ENCODE data around the gene HMOX2.

DNA sequence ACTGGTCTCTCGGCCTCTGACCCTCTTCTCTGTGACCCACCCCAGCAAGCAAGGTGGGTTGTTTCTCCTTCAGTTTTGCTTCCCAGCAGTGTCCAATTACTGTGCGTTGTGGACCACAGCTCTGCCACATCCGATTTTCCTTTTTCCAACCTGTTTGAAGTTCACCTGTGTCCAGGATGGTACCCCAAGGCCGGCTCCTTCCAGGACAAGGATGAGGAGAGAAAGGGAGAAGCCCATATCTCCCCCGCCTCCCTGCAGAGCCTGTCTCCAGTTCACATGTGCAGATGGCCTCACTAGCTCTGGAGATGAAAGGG lies 15.3 kb upstream of the HMOX2 start:
- TF ChIP-seq, protein P1, sequence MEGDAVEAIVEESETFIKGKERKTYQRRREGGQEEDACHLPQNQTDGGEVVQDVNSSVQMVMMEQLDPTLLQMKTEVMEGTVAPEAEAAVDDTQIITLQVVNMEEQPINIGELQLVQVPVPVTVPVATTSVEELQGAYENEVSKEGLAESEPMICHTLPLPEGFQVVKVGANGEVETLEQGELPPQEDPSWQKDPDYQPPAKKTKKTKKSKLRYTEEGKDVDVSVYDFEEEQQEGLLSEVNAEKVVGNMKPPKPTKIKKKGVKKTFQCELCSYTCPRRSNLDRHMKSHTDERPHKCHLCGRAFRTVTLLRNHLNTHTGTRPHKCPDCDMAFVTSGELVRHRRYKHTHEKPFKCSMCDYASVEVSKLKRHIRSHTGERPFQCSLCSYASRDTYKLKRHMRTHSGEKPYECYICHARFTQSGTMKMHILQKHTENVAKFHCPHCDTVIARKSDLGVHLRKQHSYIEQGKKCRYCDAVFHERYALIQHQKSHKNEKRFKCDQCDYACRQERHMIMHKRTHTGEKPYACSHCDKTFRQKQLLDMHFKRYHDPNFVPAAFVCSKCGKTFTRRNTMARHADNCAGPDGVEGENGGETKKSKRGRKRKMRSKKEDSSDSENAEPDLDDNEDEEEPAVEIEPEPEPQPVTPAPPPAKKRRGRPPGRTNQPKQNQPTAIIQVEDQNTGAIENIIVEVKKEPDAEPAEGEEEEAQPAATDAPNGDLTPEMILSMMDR (IDR thresholded peaks at IDR 0.05) = no peak
- no peak for TF ChIP-seq POLR2A (IDR thresholded peaks at IDR 0.05)
